ENCODE measurements around the gene SLC30A4. TPM values are rescaled to one million over a fixed set of nuclear protein-coding genes. Genes with fewer than 3 reads are reported as not detected.

Gene SLC30A4
- 9.1 and 11.0 TPM in 2 replicates for total RNA-seq
- 12.5 TPM for total RNA-seq (2013)
- 6.7 and 10.7 TPM in 2 replicates for polyA plus RNA-seq
- polyA minus RNA-seq: 9.0 and 12.2 TPM in 2 replicates

- Histone ChIP-seq H2AFZ (ENCODE audit: insufficient read depth, low read depth, low read length, poor library complexity, severe bottlenecking) (peak within 1 kb of the TSS; percentile 94), H3K4me1 (ENCODE audit: control insufficient read depth in 2 of 2, insufficient read depth in 2 of 2, low read length in 2 of 2) (peaks cover 26 to 32% of the 10 kb centered on the region in 2 donors), H3K27me3 (replicated peaks in 1 of 4; ENCODE audit: control extremely low read depth in 1 of 4, control insufficient read depth in 3 of 4, insufficient read depth in 4 of 4, low read length in 3 of 4) (no peaks in the 10 kb centered on the region), H4K20me1 (ENCODE audit: control insufficient read depth, insufficient read depth, low read length, poor library complexity, severe bottlenecking) (no peaks in the 10 kb centered on the region), H3K36me3 (replicated peaks in 1 of 2; ENCODE audit: control extremely low read depth in 1 of 2, control insufficient read depth in 1 of 2, extremely low read depth in 1 of 2, insufficient read depth in 2 of 2, low read length in 1 of 2) (no peaks in the 10 kb centered on the region), H3K9me3 (ENCODE audit: control extremely low read depth in 1 of 3, control insufficient read depth in 2 of 3, insufficient read depth in 1 of 3, low read length in 2 of 3) (no peaks in the 10 kb centered on the region), H3K27ac (ENCODE audit: low read length in 2 of 2) (peak within 1 kb of the TSS; percentile 26 to 64), H3K4me3 (ENCODE audit: control extremely low read depth in 1 of 5, extremely low read depth in 1 of 5, insufficient read depth in 1 of 5, low read depth in 2 of 5, low read length in 4 of 5) (peak within 1 kb of the TSS; percentile 60 to 95 (median 73)), H3K79me2 (ENCODE audit: control insufficient read depth, insufficient read depth, low read length) (peaks cover 19% of the 10 kb centered on the region), H3K9ac (ENCODE audit: low read length) (peak within 1 kb of the TSS; percentile 85), H3K4me2 (replicated peaks; ENCODE audit: low read depth, low read length, poor library complexity, severe bottlenecking) (peak within 1 kb of the TSS; percentile 93)
- peaks cover 43% of the 10 kb centered on the region for H3K4me1 Mint-ChIP-seq
- DNase-seq (peak; percentile 86), ATAC-seq (ENCODE audit: low read depth) (peak; percentile 81)
- POLR2A ChIA-PET: interaction anchor here (3.6 kb wide), 1 partner anchor 65 kb away, joined by 18 read pairs; the partner anchor contains the start of gene BLOC1S6
- intact Hi-C loops (cut with micrococcal nuclease): loop anchor here (1.0 to 5.0 kb wide), 6 partner anchors 64 to 860 kb away; partner anchors contain the start of genes BLOC1S6 and SPG11
- CTCF ChIA-PET: interaction anchor here (1.1 to 7.5 kb wide), 5 partner anchors 64 to 91 kb away, joined by 4 to 50 read pairs (median 9); partner anchors contain the start of gene BLOC1S6
- peak within 1 kb of the TSS; percentile 92 for H3K27ac Mint-ChIP-seq
- peak; percentile 71 for TF ChIP-seq CTCF (IDR thresholded peaks at IDR 0.05)
- no peak for TF ChIP-seq EZH2 (IDR thresholded peaks at IDR 0.05; ENCODE audit: borderline replicate concordance, insufficient read depth, low read depth, low read length, poor library complexity, severe bottlenecking)
- no peaks in the 10 kb centered on the region for H3K27me3 Mint-ChIP-seq
- H3K4me3 Mint-ChIP-seq: peak within 1 kb of the TSS; percentile 94
- WGBS (ENCODE audit: insufficient coverage): under 1% methylated on average over 106 of the region's 106 CpGs
- H3K9me3 Mint-ChIP-seq (ENCODE audit: insufficient read depth): no peaks in the 10 kb centered on the region
Observed at GRCh38 chr15:45522328-45523165, at the start of gene SLC30A4. TSS of gene SLC30A4 (minus strand) at chr15:45522755. CDS start at chr15:45522354, 401 bp downstream.

Data from B cell (primary cell).